CD14-positive monocyte (primary cell): ENCODE measurements around the gene SLC15A5. TPM values are rescaled to one million over a fixed set of nuclear protein-coding genes. Genes with fewer than 3 reads are reported as not detected.
A peak's percentile ranks its signal among the peaks of the same experiment; 100 is the strongest.

Experiments
- DNase-seq, 3 donors: peaks; one replicate each; pipeline ENCODE4 v3.0.0-alpha.2; 2011 to 2022
- H2AFZ ChIP-seq: 2 replicates; pipeline ENCODE4 v1.6.0; 2012; ENCODE audit warnings: mild to moderate bottlenecking, low read depth, low read length, inconsistent platforms; ENCODE audit not compliant: insufficient read depth, poor library complexity, severe bottlenecking
- H3K27ac ChIP-seq, 2 donors: 1 replicate in 1 of 2; 2 replicates in 1 of 2; pipeline ENCODE4 v1.5.1; 2012 to 2013; ENCODE audit warnings: low read length in 2 of 2, control low read depth in 1 of 2, inconsistent platforms in 1 of 2, low read depth in 1 of 2, mild to moderate bottlenecking in 1 of 2
- H3K27me3 ChIP-seq, 2 donors: one replicate each; pipeline versions ENCODE4 v1.6.0 to v1.6.1; 2011 to 2013; ENCODE audit warnings: low read length in 2 of 2; ENCODE audit not compliant: control insufficient read depth in 2 of 2, insufficient read depth in 2 of 2
- H3K36me3 ChIP-seq, 2 donors: replicated peaks in 1 of 2; 1 replicate in 1 of 2; 2 replicates in 1 of 2; pipeline versions ENCODE4 v1.5.1 to v1.6.1; 2012 to 2013; ENCODE audit warnings: low read length in 2 of 2, control low read depth in 1 of 2, inconsistent platforms in 1 of 2, mild to moderate bottlenecking in 1 of 2; ENCODE audit not compliant: insufficient read depth in 2 of 2, control insufficient read depth in 1 of 2
- H3K4me1 ChIP-seq, 2 donors: 1 replicate in 1 of 2; 2 replicates in 1 of 2; pipeline versions ENCODE4 v1.5.1 to v1.6.1; 2012 to 2013; ENCODE audit warnings: low read length in 2 of 2, control low read depth in 1 of 2, inconsistent platforms in 1 of 2, mild to moderate bottlenecking in 1 of 2, moderate library complexity in 1 of 2; ENCODE audit not compliant: insufficient read depth in 2 of 2, control insufficient read depth in 1 of 2
- H3K4me2 ChIP-seq: replicated peaks from 2 replicates; pipeline ENCODE3; 2012; ENCODE audit warnings: low read length, moderate library complexity, mild to moderate bottlenecking; ENCODE audit not compliant: poor library complexity, severe bottlenecking; ENCODE audit errors: extremely low read depth
- H3K4me3 ChIP-seq, 3 experiments: fragments of 200-600 bp in 1 of 3; sonication (generic) in 1 of 3; replicated peaks in 1 of 3; 1 replicate in 2 of 3; 2 replicates in 1 of 3; pipeline ENCODE4 v1.5.1; 2011 to 2013; ENCODE audit warnings: low read length in 3 of 3, mild to moderate bottlenecking in 3 of 3, control low read depth in 2 of 3, low read depth in 2 of 3, inconsistent platforms in 1 of 3, moderate library complexity in 1 of 3
- H3K79me2 ChIP-seq: 2 replicates; pipeline ENCODE4 v1.6.0; 2012; ENCODE audit warnings: mild to moderate bottlenecking, control low read depth, inconsistent platforms, low read length, moderate library complexity; ENCODE audit not compliant: insufficient read depth
- H3K9ac ChIP-seq: 2 replicates; pipeline ENCODE4 v1.6.0; 2017; ENCODE audit warnings: low read length, mild to moderate bottlenecking; ENCODE audit not compliant: insufficient read depth, poor library complexity, severe bottlenecking
- H3K9me3 ChIP-seq, 2 donors: replicated peaks in 1 of 2; 1 replicate in 1 of 2; 2 replicates in 1 of 2; pipeline versions ENCODE4 v1.5.1 to v1.6.1; 2012 to 2013; ENCODE audit warnings: low read length in 2 of 2, control low read depth in 1 of 2; ENCODE audit not compliant: control insufficient read depth in 1 of 2, insufficient read depth in 1 of 2
- H4K20me1 ChIP-seq: 2 replicates; pipeline ENCODE4 v1.6.0; 2012; ENCODE audit warnings: mild to moderate bottlenecking, low read length, control low read depth, moderate library complexity; ENCODE audit not compliant: insufficient read depth
- H3K27ac Mint-ChIP-seq, 7 donors: one replicate each; pipeline ENCODE4 v1.8.0; 2020; ENCODE audit warnings: mild to moderate bottlenecking in 7 of 7, mixed read lengths in 7 of 7, moderate library complexity in 6 of 7, inconsistent platforms in 2 of 7
- H3K27me3 Mint-ChIP-seq, 3 donors: one replicate each; pipeline ENCODE4 v1.8.0; 2021 to 2022; ENCODE audit warnings: low read depth in 3 of 3, mild to moderate bottlenecking in 3 of 3, mixed read lengths in 3 of 3, moderate library complexity in 3 of 3, inconsistent platforms in 1 of 3
- H3K36me3 Mint-ChIP-seq, 2 donors: one replicate each; pipeline ENCODE4 v1.8.0; 2020; ENCODE audit warnings: mixed read lengths in 2 of 2, inconsistent platforms in 1 of 2, mild to moderate bottlenecking in 1 of 2
- H3K4me1 Mint-ChIP-seq: one replicate; pipeline ENCODE4 v1.8.0; 2020; ENCODE audit warnings: mild to moderate bottlenecking, mixed read lengths
- H3K4me3 Mint-ChIP-seq, 2 donors: one replicate each; pipeline ENCODE4 v1.8.0; 2020; ENCODE audit warnings: mild to moderate bottlenecking in 2 of 2, mixed read lengths in 2 of 2, moderate library complexity in 1 of 2
- H3K9me3 Mint-ChIP-seq, 7 donors: one replicate each; pipeline ENCODE4 v1.8.0; 2020 to 2022; ENCODE audit warnings: mixed read lengths in 7 of 7, mild to moderate bottlenecking in 6 of 7, moderate library complexity in 6 of 7, inconsistent platforms in 2 of 7
- CTCF ChIP-seq: fragments of 200-600 bp; IDR thresholded peaks from one replicate; pipeline ENCODE4 v1.8.0; 2022; ENCODE audit warnings: antibody characterized with exemption, mild to moderate bottlenecking
- WGBS: methylation state at CpG from one replicate; pipeline ENCODE4 v1.1.5; 2013; ENCODE audit warnings: missing lambda C conversion rate; ENCODE audit not compliant: insufficient coverage; 5-methylcytosine and 5-hydroxymethylcytosine counted together
- intact Hi-C, 2 donors: fragments of 100-400 bp; cut with micrococcal nuclease; formaldehyde crosslinking; loops; one replicate each; pipeline versions ENCODE4 v1.15.0 to v1.15.1; 2023
- polyA plus RNA-seq, 3 donors: library from polyadenylated mRNA; depleted of rRNA in 1 of 3; unstranded in 2 of 3; stranded (reverse) in 1 of 3; fragments of 300-500 nt in 2 of 3; fragments of >200 nt in 1 of 3; fragmentation: Illumina TruSeq in 2 of 3; gene quantifications; 1 replicate in 2 of 3; 2 replicates in 1 of 3; pipeline ENCODE4 v1.2.3, GENCODE V29; 2012 to 2021

Gene SLC15A5
- polyA plus RNA-seq, 3 donors = not detected

- 90% methylated on average over 2 of the region's 6 CpGs for WGBS
- no peaks in the 10 kb centered on the region for H3K27me3 ChIP-seq
- H3K4me3 Mint-ChIP-seq = no peak overlapping the region
- no peaks in the 10 kb centered on the region for H3K9me3 Mint-ChIP-seq
- H2AFZ ChIP-seq = no peak overlapping the region
- TF ChIP-seq CTCF = no peak
- H3K79me2 ChIP-seq = no peaks in the 10 kb centered on the region
- H3K36me3 ChIP-seq = no peaks in the 10 kb centered on the region
- DNase-seq = no peak
- H3K4me3 ChIP-seq = no peak overlapping the region
- H3K36me3 Mint-ChIP-seq = no peaks in the 10 kb centered on the region
- H3K27ac Mint-ChIP-seq = no peak overlapping the region
- H4K20me1 ChIP-seq = no peaks in the 10 kb centered on the region
- no peak overlapping the region for H3K27ac ChIP-seq
- no peak overlapping the region for H3K4me2 ChIP-seq
- H3K4me1 ChIP-seq = peaks cover 32 to 33% of the 10 kb centered on the region in 2 donors
- H3K27me3 Mint-ChIP-seq = peaks cover 0 to 5% (median 0%) of the 10 kb centered on the region in 3 donors
- intact Hi-C loops = no loop called here
- peaks cover 9% of the 10 kb centered on the region for H3K4me1 Mint-ChIP-seq
- H3K9ac ChIP-seq = no peak overlapping the region
- no peaks in the 10 kb centered on the region for H3K9me3 ChIP-seq
Measured at GRCh38 chr12:16152885-16153673, 124.4 kb downstream of the SLC15A5 start.

GRCh38 chr12:16150276-16150675 lies 127.2 kb downstream of the SLC15A5 start:
- no peaks in the 10 kb centered on the region for H3K79me2 ChIP-seq
- peak overlapping the region; percentile 8 for H3K4me2 ChIP-seq
- Mint-ChIP-seq H3K27me3 (peaks cover 0 to 2% (median 0%) of the 10 kb centered on the region in 3 donors), H3K27ac (no peak overlapping the region), H3K4me3 (no peak overlapping the region), H3K9me3 (peaks cover 0 to 2% (median 0%) of the 10 kb centered on the region in 7 donors), H3K4me1 (peaks cover 2% of the 10 kb centered on the region), H3K36me3 (no peaks in the 10 kb centered on the region)
- no peak overlapping the region for H2AFZ ChIP-seq
- no peaks in the 10 kb centered on the region for H3K36me3 ChIP-seq
- intact Hi-C loops = no loop called here
- H3K4me1 ChIP-seq = peaks cover 30 to 33% of the 10 kb centered on the region in 2 donors
- WGBS = 0% methylated on average over 1 of the region's 2 CpGs
- no peak for TF ChIP-seq CTCF
- DNase-seq = no peak
- no peaks in the 10 kb centered on the region for H3K27me3 ChIP-seq
- H3K27ac ChIP-seq = no peak overlapping the region
- no peaks in the 10 kb centered on the region for H4K20me1 ChIP-seq
- no peak overlapping the region for H3K9ac ChIP-seq
- H3K4me3 ChIP-seq = no peak overlapping the region
- no peaks in the 10 kb centered on the region for H3K9me3 ChIP-seq
